ENCODE results near the gene GPC5.
A peak's percentile ranks its signal among the peaks of the same experiment; 100 is the strongest.
"Not testable (repeated sequence)": the region's sequence is repeated elsewhere in the genome, so short reads cannot be mapped to it uniquely, and the experiment has no call there.

Gene GPC5

DNA sequence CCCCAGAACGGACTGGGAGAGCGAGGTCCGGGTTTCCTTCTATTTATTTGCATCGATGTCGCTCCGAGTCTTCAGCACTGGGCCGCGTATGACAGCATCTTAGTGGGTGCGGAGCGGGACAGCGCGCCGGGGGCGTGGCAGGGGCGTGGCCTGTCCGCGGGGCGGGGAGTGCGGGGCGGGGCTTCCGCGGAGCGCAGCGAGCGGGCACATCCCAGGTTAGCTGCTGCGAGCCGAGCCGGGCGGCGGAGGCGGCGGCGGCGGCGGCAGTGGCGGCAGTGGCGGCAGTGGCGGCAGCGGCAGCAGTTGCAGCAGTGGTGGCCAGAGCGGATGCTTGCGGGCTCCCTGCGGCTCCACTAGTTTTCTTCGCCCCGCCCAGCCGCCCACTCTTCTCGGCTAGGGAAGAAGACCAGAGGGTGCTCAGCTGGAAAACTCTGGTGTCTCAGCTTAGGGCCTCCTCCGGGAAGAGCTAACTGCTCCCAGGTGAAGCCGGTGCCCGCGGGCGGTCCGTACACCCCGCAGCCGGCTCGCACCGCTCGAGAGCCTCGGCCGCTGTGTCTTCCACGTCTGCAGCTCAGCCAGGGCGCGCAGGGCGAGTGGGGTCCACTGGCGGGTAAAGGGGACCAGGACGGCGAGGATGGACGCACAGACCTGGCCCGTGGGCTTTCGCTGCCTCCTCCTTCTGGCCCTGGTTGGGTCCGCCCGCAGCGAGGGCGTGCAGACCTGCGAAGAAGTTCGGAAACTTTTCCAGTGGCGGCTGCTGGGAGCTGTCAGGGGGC, at the start of gene GPC5:
GPC5 (plus strand) TSS at position 209 of the 776 bp plus-strand sequence.
- DNase-seq (ENCODE audit: extremely low read depth in 1 of 2, low read depth in 1 of 2), result peak; percentile 49 to 72

GRCh38 chr13:91348906-91349435, 49.5 kb upstream of the GPC5 start:
- DNase-seq (ENCODE audit: extremely low read depth in 1 of 2, low read depth in 1 of 2), result peak; percentile 63 to 87

DNA sequence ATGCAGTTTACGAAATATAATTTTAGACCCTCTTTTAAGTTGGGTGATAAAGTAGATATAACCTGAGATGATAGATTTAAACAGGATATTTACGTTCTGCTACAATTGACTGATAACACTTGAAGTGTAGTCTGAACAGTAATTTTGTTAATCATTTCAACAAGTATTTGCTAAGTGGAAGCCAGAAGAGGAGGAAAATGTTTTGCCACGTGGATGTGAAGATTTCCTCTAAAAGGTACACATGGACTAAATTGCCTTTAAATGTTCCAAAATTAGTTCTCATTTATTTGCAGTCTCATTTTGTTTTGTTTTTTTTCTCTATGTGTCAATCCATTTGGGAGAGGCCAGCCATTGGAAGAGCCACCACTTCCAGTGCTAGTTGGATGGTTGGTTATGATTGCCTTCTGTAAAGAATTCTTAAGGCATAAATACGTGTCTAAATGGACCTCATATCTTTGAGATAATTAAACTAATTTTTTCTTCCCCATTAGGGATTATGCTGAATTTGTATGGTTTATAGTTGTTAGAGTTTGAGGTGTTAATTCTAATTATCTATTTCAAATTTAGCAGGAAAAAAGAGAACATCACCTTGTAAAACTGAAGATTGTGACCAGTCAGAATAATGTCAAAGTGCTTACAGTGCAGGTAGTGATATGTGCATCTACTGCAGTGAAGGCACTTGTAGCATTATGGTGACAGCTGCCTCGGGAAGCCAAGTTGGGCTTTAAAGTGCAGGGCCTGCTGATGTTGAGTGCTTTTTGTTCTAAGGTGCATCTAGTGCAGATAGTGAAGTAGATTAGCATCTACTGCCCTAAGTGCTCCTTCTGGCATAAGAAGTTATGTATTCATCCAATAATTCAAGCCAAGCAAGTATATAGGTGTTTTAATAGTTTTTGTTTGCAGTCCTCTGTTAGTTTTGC, 48.2 kb upstream of the GPC5 start:
- DNase-seq (ENCODE audit: extremely low read depth in 1 of 2, low read depth in 1 of 2), result no peak

DNA sequence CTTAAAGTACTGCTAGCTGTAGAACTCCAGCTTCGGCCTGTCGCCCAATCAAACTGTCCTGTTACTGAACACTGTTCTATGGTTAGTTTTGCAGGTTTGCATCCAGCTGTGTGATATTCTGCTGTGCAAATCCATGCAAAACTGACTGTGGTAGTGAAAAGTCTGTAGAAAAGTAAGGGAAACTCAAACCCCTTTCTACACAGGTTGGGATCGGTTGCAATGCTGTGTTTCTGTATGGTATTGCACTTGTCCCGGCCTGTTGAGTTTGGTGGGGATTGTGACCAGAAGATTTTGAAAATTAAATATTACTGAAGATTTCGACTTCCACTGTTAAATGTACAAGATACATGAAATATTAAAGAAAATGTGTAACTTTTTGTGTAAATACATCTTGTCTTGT, 47.3 kb upstream of the GPC5 start:
- DNase-seq (ENCODE audit: extremely low read depth in 1 of 2, low read depth in 1 of 2), result no peak

GRCh38 chr13:91351980-91352379, 46.4 kb upstream of the GPC5 start:
- DNase-seq (ENCODE audit: extremely low read depth in 1 of 2, low read depth in 1 of 2), result no peak

- not testable (repeated sequence) for DNase-seq (ENCODE audit: extremely low read depth in 1 of 2, low read depth in 1 of 2)
These were observed 45.5 kb upstream of the GPC5 start for GRCh38 chr13:91352891-91353290.

- no peak for DNase-seq (ENCODE audit: extremely low read depth in 1 of 2, low read depth in 1 of 2)
These were observed 44.9 kb upstream of the GPC5 start for GRCh38 chr13:91353494-91353893.

DNA sequence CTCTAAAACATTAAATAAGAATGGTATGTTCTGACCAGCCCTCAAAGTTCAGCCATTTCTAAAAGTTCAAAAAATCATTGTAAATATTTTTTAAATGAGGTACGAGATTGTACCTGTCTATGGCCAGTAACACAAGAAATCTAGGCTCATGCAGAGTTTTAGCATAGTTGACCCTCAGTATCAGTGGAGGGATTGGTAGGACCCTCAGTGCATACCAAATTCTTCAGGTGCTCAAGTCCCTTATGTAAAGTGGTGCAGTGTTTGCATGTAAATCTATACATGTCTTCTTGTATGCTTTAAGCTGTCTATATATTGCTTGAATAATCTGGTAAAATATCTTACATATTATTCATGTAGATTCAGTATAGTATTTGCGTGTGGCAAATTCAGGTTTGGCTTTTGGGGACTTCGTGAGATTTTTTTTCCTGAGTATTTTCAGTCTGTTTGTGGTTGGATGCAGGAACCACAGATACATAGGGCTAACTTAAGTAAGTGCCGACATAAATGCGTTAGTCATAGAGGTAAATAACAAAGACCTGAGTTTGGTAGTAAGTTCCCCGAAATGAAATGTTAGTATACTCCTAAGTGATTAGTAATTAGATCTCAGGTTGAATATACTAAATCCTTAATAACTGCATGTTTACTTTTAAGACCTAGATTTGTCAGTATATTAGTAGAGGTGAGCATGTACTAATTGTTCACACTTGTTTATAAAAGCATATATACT, 43.2 kb upstream of the GPC5 start:
- DNase-seq (ENCODE audit: extremely low read depth in 1 of 2, low read depth in 1 of 2), result no peak

- no peak for DNase-seq (ENCODE audit: extremely low read depth in 1 of 2, low read depth in 1 of 2)
These were observed 42.4 kb upstream of the GPC5 start for GRCh38 chr13:91355826-91356710.

DNA sequence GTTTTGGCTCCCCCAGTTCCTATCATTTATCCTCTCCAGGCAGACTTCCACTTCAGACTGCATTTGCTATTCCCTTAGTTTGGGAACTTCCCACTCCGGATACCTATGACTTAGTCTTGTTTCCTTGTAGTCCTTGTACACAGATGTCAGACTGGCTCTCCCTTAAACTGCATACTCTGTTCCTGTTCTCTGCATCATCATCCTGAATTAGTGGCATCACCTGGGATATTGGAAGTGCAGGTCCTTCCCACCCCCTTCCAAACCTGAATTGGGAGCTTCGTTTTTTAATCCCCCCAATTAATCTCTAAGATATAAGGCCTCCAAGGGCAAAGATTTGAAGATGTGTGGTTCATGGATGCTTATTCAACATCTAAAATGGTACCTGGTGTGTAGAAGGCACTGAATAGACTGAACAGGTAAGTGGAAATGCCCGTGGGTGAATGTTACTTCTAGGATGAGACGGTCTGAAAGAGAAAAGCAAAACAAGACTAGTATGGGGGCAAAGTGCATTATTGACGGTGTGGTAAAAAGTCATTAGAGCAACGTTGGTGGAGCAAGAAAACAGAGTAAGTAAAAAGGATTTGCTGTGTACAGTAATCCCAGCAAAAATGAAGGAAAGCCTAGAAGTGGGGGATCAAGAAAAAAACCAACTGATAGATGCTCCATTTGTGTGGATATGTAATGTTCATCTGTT, 41.4 kb upstream of the GPC5 start:
- no peak for DNase-seq (ENCODE audit: extremely low read depth in 1 of 2, low read depth in 1 of 2)

DNA sequence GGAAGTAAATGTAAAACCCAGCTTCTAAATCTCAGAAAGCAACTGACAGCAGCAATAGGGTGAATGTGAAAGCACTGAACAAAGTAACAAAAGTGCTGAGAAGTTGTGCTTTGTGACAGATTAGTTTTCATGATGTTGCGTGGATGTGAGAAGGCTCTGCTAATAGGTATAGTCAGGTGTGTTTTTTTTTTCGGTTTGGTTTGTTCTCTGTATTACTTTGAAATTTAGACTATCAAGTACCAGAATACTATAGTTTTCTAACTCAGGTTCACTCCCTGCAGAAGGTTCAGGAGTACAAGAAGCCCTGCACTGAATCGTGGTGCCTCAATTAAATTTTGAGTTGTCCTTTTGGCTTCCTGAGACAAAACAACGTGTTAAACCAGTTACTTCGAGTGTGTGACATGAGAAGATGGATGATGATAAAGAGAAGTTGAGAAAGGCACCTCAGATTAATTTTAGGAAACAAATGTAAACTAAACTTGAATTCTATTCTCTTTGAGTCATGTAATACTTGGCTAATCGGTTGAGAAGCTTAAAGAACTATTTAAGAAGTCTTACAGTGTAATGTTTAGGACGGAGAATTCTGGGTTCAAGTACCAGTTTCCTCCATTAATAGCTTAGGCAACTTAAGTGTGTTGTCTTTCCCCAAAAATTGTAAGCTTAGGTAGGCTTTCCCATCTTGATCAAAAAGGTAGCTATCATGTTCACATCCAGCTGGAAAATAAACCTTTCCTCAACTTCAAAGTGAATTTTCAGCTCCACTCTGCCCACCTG, 40.6 kb upstream of the GPC5 start:
- DNase-seq (ENCODE audit: extremely low read depth in 1 of 2, low read depth in 1 of 2), result no peak

- DNase-seq (ENCODE audit: extremely low read depth in 1 of 2, low read depth in 1 of 2), result no peak
These were observed 40.0 kb upstream of the GPC5 start for GRCh38 chr13:91358387-91358782.

DNA sequence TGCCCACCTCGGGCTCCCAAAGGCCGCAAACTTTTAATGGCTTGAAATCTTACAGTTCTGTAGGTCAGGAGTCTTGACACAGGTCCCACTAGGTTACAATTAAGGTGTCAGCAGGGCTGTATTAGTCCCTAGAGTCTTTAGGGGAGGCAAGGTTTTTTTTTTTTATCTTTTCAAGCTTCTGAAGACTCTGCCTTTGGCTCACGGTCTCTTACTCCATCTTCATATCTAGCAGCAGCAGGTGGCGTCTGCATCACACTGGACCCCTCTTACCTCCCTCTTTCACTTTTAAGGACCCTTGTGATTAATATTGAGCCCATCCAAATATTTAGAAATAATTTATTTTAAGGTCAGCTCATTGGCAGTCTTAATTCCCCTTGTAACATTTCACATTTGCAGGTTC, 39.3 kb upstream of the GPC5 start:
- DNase-seq (ENCODE audit: extremely low read depth in 1 of 2, low read depth in 1 of 2), result no peak

GRCh38 chr13:91359631-91360030, 38.8 kb upstream of the GPC5 start:
- no peak for DNase-seq (ENCODE audit: extremely low read depth in 1 of 2, low read depth in 1 of 2)

DNA sequence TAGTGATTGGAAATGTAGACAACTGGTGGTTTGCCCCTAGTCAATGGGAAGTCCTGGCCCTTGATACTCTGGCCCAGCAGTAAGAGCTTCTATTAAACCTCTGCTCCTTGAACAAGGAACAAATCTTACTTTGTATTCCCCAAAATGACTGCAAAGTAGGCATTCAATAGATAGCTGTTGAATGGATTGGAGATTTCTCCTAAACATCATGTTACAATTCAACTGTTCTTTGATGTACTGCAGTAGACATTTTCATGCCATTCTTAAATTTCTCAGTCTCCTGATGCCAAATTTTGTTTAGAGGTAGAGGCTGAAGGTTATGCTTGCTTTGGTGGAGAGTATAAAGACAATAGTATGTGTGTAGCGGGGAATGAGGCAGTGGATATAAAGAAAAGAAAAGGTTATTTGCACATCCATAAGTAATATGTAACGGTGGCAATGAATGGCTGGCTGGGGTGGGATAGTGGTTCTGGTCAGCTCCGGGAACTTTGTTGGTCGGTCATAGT, 38.1 kb upstream of the GPC5 start:
- DNase-seq (ENCODE audit: extremely low read depth in 1 of 2, low read depth in 1 of 2), result no peak

DNA sequence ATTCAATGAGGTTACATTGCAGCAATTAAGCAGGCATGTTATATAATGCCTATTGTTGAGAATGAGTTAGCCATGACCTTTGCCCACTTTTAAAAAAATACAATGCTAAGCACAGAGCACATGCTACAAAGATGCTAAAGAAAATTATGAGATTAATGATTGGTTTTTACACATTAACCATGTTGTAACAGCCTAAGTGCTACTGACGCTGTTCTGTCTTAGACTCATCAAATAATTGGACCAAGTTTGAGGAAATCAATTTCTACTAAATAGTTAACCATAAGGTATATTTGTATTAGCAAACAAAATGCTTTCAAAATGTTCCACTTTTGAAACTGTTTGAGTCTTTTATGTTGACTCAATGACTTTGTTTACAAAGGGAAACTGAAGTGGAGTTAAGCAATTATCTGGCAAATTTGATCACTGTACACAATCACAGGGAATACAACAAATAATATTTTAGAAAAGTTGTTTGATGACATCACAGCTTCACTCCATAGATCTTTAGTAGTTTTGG, 36.6 kb upstream of the GPC5 start:
- no peak for DNase-seq (ENCODE audit: extremely low read depth in 1 of 2, low read depth in 1 of 2)

DNA sequence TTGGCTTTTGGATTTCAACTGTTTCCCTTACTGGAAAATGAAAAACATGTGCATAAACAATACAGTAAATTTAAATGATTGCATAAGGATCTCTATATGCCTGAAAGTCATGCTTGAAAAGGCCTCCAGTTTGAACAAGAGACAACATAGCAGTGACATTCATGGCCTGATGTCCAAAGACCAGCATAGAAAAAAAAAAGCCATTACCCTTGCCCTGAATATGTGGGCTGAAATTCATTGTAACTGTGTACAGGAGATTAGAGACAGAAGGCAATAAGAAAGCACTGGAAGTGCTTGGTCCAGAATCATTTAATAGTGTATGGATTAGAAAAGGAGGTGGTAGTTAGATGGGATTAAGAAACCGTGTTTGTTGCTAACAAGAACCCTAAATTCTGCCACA, 35.5 kb upstream of the GPC5 start:
- no peak for DNase-seq (ENCODE audit: extremely low read depth in 1 of 2, low read depth in 1 of 2)

- no peak for DNase-seq (ENCODE audit: extremely low read depth in 1 of 2, low read depth in 1 of 2)
These were observed 30.3 kb upstream of the GPC5 start for GRCh38 chr13:91368101-91368500.

All from activated CD8-positive, alpha-beta memory T cell treated with anti-CD3 and anti-CD28 coated beads for 1 hour (primary cell).